D721Med (cell line): ENCODE measurements around the gene BMPR1B.
A peak's percentile ranks its signal among the peaks of the same experiment; 100 is the strongest.

Source experiments
- DNase-seq: peaks from one replicate; pipeline ENCODE4 v3.0.0; 2011; ENCODE audit warnings: low spot score; ENCODE audit not compliant: insufficient read length
- FAIRE-seq: peaks from 2 replicates; lab custom pipeline; 2011; peaks lifted over from hg19 to GRCh38; lab: Jason Lieb, UNC
- CTCF ChIP-seq: IDR thresholded peaks from 2 replicates; pipeline ENCODE4 v1.5.1; 2012; ENCODE audit warnings: mild to moderate bottlenecking, control low read depth; ENCODE audit not compliant: insufficient read depth; ENCODE audit errors: missing control alignments

Gene BMPR1B

DNA sequence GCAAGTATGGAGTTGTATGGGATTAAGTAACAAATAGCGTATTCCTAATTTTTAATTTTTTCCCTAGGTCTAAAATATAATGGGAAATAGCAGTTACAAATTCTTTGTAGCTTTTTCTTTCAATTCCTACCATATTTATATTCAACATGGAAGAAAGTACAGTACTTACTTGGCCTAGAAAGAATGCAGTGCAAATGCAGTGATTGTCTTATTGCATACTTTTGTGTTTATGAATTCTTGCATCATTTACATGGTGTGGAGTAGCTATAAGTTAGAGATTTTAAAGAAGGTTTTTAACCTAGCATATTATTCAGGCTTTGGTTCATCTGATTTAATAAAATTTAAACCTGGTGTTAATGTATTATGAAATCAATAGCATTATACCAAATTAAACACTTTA lies 263.3 kb downstream of the BMPR1B start:
- no peak for DNase-seq
- TF ChIP-seq CTCF = no peak
- FAIRE-seq = peak; percentile 32

- TF ChIP-seq CTCF = no peak
- no peak for DNase-seq
- FAIRE-seq = no peak
Measured at GRCh38 chr4:95023110-95023509, 265.4 kb downstream of the BMPR1B start.

DNA sequence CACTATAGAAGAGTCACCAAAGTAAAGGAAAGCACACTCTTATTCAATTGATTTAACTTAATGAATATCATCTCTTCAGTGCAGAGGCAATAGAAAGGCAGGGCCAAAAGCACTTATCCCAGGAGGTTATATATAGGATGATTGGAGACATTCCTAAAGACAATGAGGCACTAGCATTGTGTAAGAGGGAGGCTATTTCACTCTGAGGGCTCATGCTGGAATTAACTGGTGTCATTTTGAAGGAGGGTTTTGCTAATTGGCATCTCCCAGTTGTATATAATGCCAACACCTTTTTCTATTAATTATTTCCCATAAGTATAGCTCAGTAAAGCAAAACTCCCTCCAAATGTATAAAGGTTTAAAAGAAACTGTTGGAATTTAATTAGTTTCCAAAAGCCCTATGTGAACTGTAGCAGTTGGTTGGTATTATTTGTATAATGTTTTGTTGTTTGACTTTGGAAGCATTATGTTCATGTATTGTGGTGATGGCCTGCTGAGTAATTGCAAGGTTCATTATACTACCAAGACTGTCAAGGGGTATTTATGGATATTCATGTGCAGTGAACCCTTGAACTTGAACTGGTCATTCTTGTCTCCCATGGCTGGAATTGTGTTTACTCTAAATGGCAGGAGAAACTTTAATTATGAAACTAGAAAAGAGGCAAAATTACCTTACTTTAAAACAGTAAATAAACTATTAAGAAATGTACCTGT lies 270.3 kb downstream of the BMPR1B start:
- DNase-seq (no peak), FAIRE-seq (no peak)
- TF ChIP-seq CTCF = no peak

DNA sequence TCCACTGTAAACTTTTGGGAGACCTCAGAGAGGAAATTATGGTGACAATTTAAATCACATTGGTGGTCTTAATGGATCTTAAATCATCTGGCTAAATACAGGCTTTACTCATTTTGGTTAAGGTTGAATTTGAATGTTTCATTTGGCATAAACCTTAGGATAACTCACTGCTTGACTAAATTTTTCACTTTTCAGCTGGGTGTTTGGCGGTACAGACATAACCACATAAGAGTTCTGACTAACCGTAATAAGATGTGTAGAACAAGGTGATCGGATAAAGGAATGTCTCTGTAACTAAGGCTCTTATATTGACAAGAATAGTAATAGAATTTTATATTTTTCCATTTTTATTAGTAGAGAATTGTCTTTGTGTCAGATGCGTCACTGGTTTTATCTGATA lies 281.0 kb downstream of the BMPR1B start:
- FAIRE-seq (peak; percentile 6), DNase-seq (no peak)
- no peak for TF ChIP-seq CTCF

- FAIRE-seq (no peak), DNase-seq (no peak)
- TF ChIP-seq CTCF = no peak
Measured at GRCh38 chr4:95044324-95044837, 286.6 kb downstream of the BMPR1B start.

- FAIRE-seq (no peak), DNase-seq (no peak)
- TF ChIP-seq CTCF = no peak
Measured at GRCh38 chr4:95045429-95045828, 287.7 kb downstream of the BMPR1B start.

GRCh38 chr4:95048296-95048695 lies 290.5 kb downstream of the BMPR1B start:
- FAIRE-seq = no peak

More at GRCh38 chr4:95048296-95048695, 290.5 kb downstream of the BMPR1B start:
- no peak for TF ChIP-seq CTCF
- DNase-seq = no peak
